UCSD-AML1 (cell line): ENCODE measurements around the gene IFT88.

ENCODE experiments used
- DNase-seq: peaks from one replicate; lab custom pipeline; 2025; ENCODE audit not compliant: unreplicated experiment; lab: John Stamatoyannopoulos, UW

Gene IFT88

GRCh38 chr13:20561741-20562140 lies 5.2 kb upstream of the IFT88 start:
- no peak for DNase-seq

DNA sequence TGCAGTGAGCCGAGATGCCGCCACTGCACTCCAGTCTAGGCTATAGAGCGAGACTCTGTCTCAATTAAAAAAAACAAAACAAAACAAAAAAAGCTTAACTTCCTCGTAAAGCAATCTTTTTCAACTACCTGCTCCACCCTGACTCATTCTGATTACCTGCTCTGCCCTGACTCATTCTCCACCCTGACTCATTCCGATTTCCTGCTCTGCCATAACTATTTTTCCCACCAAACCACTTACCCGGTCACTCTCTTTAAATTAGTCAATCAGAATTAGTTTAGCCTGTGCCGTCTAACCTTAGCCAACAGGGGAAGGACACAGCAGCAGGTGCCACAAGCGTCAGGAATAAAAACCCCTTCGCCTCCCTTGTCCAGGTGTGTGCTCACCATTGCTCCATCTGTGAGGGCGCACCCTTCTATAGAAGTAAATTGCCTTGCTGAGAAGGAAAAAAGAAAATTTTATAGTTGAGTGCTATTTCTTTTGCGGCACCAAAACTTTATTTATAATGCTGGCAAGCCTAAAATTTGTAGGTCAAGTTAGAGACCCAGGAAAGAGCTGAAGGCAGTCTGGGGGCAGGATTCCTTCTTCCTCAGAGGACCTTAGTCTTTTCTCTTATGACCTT lies 1.7 kb upstream of the IFT88 start:
- DNase-seq = no peak

DNA sequence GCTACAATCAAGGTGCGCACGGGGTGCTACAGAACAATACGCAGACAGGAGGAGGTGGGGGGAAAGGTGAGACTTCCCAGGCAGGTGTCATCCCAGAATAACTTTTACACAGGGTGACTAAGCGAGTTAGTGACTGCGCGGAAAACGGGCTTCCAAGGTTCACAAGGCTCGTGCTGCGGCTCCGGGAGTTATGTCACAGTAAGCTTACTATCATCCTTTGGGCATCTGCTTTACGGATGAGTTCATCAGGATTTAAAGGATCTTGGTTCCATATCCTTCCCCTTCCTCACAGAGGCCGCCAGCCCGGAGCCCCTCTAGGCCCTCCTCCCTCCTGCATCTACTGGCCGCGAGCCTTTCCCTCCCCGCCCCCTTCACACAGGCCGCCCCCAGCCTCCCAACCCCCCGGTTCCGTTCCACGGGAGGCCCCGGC lies 474 bp upstream of the IFT88 start:
- no peak for DNase-seq

GRCh38 chr13:20567881-20568528 lies 1.0 kb downstream of the IFT88 start:
- DNase-seq = no peak

DNA sequence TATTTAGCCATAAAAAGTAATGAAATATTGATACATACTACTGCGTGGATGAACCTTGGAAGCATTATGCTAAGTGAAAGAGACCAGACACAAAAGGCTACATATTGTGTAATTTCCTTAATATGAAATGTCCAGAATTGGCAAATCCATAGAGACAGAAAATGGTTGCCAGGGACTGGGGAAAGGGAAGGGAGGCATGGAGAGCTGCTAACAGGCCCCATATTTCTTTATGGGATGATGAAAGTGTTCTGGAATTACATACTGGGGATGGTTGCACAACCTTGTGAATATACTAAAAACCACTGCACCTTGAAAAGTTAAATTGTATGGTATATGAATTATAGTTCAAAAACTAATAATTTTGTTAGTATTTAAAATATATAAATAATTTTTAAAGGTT lies 3.6 kb downstream of the IFT88 start:
- DNase-seq = no peak

GRCh38 chr13:20571676-20572075 lies 4.7 kb downstream of the IFT88 start:
- DNase-seq = no peak

DNA sequence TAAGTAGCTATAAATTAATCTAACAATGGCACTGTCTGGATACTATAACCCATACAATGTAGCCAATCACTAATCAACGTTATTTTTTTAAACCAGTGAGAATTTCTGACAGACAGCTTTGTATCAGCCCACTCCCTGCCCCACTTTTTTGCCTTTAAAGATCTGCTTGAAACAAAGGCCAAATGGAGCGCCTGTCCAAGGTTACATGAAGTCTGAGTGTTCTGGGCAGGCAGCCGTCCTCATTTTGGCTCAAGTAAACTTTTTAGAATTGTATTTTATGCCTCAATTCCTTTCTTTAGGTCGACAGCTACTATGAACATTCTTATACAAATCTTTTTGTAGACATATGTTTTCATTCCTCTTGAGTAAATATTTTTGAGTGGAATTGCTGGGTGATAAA lies 6.2 kb downstream of the IFT88 start:
- no peak for DNase-seq

- no peak for DNase-seq
These were observed 6.7 kb downstream of the IFT88 start for GRCh38 chr13:20573636-20574035.

DNA sequence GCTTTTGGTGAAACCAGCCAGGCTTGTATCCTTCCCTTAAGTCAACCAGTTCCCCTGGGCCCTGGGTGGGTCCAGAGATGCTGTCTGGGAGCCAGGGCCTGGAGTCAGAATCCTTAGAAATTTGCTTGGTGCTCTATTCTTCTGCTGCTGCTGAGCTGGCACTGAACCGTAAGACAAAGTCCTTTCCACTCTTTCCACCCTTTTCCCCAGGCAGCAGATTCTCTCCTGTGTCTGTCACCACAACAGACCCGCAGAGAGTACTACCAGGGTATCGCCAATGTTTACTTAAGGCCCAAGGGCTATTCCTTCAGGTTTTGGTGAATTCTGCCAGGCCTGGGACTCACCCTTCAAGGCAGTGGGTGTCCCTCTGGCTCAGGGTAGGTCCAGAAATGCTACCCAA lies 12.2 kb downstream of the IFT88 start:
- DNase-seq = no peak

- no peak for DNase-seq
These were observed 13.3 kb downstream of the IFT88 start for GRCh38 chr13:20580257-20580656.

DNA sequence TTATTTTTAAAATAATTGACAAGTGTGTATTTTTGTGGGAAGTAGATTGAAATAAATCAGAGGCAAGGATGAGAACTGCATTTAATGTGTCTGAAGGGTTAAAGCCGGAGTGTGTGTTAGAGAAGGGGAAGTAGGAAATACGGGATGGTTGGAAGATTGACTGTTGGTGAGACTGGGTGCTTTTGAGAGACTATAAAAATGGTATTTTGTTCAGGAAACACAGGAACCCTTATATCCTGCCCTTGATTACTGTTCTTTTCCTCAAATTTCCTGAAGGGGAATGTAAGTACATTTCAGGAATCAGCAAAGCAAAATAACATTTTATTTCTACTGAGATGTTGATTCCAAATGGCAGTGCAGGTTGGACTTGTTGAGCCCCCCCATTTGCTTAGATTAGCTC lies 15.1 kb downstream of the IFT88 start:
- DNase-seq = no peak

GRCh38 chr13:20583803-20584293 lies 16.9 kb downstream of the IFT88 start:
- no peak for DNase-seq

GRCh38 chr13:20585371-20585770 lies 18.4 kb downstream of the IFT88 start:
- DNase-seq = no peak

DNA sequence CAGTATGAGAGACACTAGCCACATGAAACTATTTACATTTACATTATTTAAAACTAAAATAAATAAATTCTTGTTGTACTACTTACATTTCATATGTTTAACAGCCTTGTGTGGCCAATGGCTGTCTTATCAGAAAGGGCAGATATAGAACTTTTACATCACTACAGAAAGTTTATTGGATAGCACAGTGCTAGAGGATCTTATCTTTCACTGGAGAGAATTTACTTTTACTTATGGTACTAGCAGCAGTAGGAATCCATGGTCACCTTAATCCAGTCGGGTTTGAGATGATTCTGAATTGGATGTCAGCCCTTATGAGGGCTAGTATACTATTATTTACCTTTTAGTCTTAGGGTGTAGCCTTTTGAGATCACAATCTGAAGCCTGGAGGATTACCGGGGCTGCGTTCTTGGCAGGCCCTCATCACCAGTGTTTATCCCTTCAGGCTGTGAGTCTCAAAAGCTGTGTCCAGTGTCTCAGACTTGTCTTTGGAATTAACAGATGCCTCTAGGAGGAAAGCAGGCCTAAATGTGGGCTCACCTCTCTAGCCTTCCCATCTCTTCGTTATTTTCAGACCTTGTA lies 21.7 kb downstream of the IFT88 start:
- no peak for DNase-seq

DNA sequence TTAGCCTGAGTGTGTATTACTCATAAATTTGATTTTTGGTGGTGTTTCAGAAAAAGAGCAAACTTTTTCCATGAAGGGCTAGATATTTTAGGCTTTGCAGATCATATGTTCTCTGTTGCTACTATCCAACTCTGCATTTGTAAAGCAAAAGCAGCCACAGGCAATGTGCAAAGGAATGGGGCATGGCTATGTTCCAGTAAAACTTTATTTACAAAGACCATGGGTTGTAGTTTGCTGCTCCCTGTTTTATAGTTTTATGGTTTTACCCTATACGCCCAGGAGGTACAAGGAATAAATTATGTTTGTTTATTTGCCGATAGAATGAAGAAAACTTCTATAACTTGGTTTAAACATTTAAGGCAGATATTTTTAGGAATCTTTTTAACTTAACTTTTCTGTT lies 23.6 kb downstream of the IFT88 start:
- no peak for DNase-seq

GRCh38 chr13:20592606-20593005 lies 25.6 kb downstream of the IFT88 start:
- no peak for DNase-seq

DNA sequence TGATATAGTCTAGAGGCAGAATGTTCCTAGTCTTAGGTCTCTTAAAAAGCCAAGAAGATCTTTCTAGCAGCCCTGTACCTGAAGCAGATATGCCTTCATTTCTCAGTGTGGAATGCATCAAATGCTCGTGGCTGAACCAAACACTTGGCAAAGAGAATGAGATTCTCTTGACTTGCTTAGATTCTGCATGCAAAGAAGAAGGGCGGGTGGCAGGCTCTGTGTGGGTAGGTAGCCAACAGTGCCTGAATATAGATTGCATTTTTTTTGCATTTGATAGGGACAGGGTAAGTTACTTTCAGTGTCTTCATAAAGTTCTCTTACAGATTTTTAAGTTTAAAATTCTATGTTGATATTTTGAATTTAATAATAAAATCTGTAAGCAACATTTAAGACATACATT lies 27.3 kb downstream of the IFT88 start:
- DNase-seq = no peak

GRCh38 chr13:20607015-20607414 lies 40.1 kb downstream of the IFT88 start:
- DNase-seq = no peak

GRCh38 chr13:20608438-20609020 lies 41.6 kb downstream of the IFT88 start:
- no peak for DNase-seq

- DNase-seq = no peak
These were observed 42.2 kb downstream of the IFT88 start for GRCh38 chr13:20609145-20609544.

DNA sequence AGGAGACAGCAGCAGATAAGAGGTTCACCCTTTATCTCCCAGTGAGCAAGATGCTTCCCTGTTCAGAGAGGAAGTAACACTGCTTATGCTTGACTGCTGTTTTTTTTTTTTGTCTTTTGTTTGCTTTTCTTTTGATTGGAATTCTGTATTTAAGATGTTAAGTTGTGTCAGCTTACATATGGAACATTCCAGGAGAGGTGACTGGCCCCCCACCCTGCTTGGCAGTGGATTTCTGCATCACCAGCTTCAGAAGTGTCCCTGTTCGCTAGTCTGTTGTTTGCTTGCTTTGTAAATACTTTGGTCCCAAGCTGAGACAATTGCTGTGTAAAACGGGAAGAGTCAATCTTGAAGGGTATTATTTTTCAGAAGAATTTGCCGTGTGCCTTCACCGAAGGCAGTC lies 43.0 kb downstream of the IFT88 start:
- DNase-seq = no peak
